GM12865 (cell line): Measurements from ENCODE around the gene ERF.

Experiments
- DNase-seq: peaks from one replicate; pipeline ENCODE4 v3.0.0; 2010; ENCODE audit warnings: low read depth
- H3K4me3 ChIP-seq: 2 replicates; pipeline ENCODE4 v1.5.1; 2011; ENCODE audit warnings: mild to moderate bottlenecking, low read depth, low read length, control low read depth
- CTCF ChIP-seq: IDR thresholded peaks from 2 replicates; pipeline ENCODE4 v1.5.1; 2011; ENCODE audit warnings: low read length, control low read depth, low read depth, inconsistent platforms; ENCODE audit not compliant: insufficient read depth; ENCODE audit errors: missing control alignments

Gene ERF

GRCh38 chr19:42283188-42284065, 28.5 kb upstream of the ERF start:
- TF ChIP-seq CTCF, result no peak
- peak; percentile 96 for DNase-seq

GRCh38 chr19:42282819-42283187, 27.9 kb upstream of the ERF start:
- TF ChIP-seq CTCF, result no peak
- peak; percentile 8 for DNase-seq
- H3K4me3 ChIP-seq, result peak overlapping the region; percentile 43; the same call in 1 of the 2 replicates

More at GRCh38 chr19:42283188-42284065, 28.5 kb upstream of the ERF start:
- peak overlapping the region; percentile 43 for H3K4me3 ChIP-seq

- TF ChIP-seq CTCF, result no peak
- DNase-seq, result no peak
- H3K4me3 ChIP-seq, result no peak overlapping the region; the same call in 1 of the 2 replicates
These were observed 27.2 kb upstream of the ERF start for GRCh38 chr19:42281827-42282762.

GRCh38 chr19:42281146-42281826, 26.4 kb upstream of the ERF start:
- H3K4me3 ChIP-seq, result peak overlapping the region; percentile 95
- no peak for DNase-seq
- TF ChIP-seq CTCF, result no peak

- H3K4me3 ChIP-seq, result peak overlapping the region; percentile 95
- no peak for DNase-seq
- TF ChIP-seq CTCF, result no peak
These were observed 25.9 kb upstream of the ERF start for GRCh38 chr19:42280815-42281145.

GRCh38 chr19:42279902-42280814, 25.2 kb upstream of the ERF start:
- peak overlapping the region; percentile 95 for H3K4me3 ChIP-seq
- DNase-seq, result peak; percentile 93
- peak; percentile 94 for TF ChIP-seq CTCF
